GM18520 (cell line): ENCODE measurements around the gene MRAS.

Source experiments
- ATAC-seq: cut with Tn5 transposase; IDR thresholded peaks from one replicate; pipeline ENCODE4 v1.9.1; 2021; ENCODE audit not compliant: unreplicated experiment

The MRAS gene

DNA sequence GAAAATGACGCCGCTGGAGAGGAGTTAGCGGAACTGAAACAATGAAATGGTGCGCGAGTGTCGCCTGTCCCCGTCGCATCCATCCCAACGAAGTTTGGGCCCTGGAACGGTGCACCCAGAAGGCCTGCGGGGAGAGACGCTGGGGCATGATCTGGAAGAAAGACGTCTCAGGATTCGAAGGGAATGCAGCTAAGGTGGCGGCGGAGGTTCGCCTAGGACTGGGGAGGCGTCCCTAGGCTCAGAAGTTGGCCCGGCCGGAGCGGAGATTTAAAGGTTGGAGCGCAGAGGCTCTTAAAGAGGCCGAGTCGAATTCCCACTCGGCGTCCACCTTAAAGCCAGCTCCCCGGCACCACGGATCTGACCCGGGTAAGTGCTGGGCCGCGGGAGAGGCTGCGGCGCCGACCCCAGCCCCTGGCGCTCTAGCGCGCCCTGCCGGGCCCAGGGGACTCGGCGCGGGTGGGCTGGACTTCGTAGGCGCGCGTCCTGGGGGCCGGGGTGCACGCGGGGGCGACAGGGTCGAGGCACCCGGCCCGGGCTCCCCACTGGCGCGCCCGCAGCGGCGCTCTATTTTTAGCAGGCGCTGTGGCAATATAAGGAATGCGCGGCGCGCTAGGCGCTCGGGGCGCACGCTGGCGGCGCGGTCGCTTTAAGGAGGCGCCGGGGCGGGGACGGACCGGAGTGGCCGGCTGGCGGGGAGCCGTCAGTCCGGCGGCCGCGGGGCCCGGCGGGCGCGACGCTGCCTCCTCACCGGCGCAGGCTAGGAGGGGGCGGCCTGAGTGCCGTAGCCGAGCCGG is at the start of gene MRAS:
Gene MRAS (plus strand): TSS at position 620 of the 794 bp plus-strand sequence. CDS start 24,305 bp downstream, outside the sequence.
- ATAC-seq: no peak

DNA sequence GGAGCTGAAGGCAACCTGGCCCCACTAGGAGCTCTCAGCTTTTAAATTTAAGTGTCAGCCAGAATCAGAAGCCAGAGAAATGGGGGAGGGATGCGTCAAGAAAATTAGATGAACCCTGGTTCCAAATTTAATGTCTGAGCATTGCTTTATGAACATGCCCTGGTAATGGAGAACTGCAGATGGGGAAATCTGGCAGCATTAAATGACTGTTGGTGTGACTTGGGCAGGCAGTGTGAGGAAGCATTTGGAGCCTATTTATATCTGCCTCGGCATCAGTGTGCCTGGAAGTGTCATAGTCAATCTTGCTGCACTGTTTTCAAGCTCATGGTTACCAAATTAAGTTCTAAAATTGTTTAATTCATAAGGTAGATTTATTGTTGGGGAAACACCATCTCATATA is 47.7 kb upstream of the MRAS start:
- ATAC-seq: no peak

DNA sequence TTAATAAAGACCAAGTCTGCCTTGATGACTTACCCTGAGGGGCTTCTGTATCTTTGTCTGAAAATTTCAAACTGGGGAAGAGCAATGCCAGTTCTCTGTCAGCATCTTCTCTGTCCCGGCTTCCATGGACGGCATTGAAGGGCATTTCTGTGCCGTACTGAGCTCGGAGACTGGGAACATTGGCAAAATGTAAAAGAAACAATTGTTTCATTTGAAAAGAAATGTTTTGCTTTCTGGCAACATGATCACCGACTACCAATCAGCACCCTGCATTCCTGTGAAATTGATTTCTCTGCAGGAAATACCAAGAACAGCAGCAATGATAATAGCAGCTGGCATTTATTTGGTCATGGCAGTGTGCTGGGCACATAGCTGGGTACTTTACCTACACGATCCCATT is 44.9 kb upstream of the MRAS start:
- no peak for ATAC-seq

DNA sequence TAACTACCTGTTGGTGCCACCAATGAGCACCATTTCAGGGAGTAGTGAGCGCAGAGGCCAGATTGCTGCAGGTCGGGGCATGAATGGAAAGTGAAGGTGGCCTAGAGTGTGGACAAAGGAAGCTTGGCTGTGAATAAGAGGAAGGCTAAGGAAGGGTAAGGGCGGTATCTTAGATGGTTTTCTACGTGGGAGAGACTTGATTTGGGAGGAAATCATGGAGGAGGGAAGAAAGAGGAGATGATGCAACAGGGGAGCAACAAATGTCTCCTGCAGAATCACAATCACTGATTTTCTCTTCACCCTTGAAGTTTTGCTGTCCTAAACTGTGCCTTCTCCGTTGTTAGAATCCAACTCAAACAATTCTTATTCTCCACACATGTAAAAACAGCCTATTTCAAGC is 40.5 kb upstream of the MRAS start:
- ATAC-seq: no peak

DNA sequence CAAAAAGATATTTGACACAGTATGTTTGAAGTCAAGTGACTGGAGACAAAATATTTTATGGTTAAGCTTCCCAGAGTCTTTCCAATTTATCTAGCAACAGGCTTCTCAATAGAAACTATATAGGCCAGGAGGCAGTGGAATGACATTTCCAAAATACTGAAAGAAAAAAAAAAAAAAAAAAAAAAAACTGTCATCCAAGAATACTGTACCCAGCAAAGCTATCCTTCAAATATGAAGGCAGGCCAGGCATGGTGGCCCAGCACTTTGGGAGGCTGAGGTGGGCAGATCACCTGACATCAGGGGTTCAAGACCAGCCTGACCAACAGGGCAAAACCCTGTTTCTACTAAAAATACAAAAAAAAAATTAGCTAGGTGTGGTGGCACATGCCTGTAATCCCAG is 39.6 kb upstream of the MRAS start:
- no peak for ATAC-seq

DNA sequence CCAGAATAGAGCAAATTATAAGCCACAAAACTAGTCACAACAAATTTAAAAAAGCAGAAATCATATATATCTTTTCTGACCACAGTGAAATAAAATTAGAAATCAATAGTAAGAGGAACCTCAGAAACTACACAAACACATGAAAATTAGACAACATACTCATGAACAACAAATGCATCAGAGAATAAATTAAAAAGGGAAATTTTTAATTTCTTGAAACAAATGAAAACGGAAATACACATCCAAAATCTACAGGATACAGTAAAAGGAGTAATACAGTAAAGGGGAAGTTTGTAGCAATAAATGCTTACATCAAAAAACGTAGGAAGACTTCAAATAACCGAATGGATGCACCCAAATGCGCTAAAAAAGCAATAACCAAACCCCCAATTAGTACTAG is 37.9 kb upstream of the MRAS start:
- ATAC-seq: no peak

DNA sequence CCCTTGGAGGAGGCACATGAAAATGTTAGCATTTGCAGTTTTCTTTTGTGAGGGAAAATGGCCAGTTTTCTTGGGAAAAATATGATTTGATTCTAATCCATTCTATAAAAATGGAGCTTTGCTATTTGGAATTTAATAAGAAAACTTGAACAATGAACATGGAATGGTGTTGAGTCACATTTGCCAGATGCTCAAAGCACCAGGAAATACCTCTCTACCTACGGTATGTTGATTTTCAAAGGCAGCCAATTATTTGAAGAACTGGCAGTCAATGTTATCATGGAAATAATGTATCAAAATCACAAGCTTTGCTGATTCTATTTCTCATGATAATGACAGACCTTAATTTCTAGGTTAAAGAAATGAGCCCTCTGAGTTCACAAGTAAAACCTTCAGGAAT is 33.6 kb upstream of the MRAS start:
- ATAC-seq: no peak

DNA sequence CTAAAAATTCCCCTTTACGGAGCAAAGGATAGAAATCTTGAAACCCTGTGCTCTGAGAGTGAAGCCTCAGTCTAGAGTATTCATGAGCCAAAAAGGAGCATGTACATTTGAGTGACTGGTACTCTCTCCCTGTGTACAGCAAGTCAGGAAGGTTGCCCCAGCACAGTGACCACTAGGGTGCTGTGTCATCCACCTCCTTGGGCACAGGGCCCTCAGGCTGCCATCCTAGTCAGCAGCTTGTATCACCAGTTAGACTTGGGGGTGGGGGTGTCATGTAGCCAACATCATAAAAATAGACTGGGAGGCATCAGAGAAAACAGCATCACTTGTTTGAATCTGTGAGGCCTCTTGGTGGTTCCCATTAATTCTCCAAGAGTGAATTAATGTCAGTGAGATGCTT is 30.7 kb upstream of the MRAS start:
- no peak for ATAC-seq

DNA sequence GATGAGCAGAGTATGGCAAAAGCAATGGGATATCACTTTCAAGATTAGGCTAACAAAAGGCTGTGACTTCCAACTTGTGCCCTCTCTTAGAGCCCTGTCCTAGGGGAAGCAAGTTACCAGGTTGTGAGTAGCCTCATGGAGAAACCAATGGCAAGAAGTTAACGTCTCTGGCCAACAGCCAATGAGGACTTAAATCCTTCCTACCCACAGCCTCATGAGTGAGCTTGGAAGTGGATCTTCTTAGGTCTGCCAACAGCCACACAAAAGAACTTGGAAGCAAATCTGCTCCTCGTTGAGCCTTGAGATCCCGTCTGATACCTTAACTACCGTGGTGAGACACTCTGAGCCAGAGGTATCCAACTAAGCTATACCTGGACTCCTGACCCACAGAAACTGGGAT is 24.4 kb upstream of the MRAS start:
- no peak for ATAC-seq

DNA sequence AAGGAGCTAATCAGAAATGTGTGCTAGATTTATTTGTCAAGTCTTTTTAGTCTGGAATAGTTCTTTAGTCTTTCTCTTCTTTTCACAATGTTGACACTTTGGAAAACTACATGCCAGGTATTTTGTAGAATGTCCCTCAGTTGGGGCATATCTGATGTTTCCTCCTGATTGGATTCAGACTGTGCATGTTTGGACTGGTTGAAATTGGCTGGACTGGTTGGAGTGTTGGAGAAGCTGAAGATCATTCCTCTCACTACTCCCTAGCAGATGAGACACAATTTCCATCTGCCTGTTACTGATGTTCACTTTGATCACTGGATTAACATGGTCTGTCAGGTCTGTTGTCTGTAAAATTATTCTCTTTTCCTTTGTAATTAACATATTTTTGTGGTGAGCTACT is 22.4 kb upstream of the MRAS start:
- no peak for ATAC-seq

DNA sequence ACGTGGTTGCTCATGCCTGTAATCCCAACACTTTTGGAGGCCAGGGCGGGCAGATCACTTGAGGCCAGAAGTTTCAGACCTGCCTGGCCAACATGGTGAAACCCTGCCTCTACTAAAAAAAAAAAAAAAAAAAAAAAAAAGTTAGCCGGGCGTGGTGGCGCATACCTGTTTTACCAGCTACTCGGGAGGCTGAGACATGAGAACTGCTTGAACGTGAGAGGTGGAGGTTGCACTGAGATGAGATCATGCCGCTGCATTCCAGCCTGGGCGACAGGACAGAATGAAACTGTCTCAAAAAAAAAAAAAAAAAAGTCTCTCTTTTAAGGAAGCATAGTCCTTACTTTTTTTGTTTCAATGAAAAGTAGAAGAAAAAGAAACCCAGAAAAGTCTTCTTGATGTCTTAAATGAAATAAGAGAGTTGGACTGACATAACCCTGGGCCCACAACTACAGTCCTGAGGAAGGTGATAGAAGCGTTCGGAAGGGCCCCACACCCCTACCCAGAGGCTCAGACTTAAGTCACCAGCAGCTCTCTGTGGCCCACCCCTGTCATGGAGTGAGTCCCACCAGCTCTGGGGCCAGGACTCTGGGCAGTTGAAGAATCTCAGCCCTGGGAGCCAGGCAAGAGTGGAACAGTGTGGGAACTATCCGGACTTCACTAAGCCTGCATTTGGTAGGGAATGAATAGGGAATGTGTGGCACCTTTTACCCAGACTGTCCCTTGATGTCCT is 21.3 kb upstream of the MRAS start:
- no peak for ATAC-seq

DNA sequence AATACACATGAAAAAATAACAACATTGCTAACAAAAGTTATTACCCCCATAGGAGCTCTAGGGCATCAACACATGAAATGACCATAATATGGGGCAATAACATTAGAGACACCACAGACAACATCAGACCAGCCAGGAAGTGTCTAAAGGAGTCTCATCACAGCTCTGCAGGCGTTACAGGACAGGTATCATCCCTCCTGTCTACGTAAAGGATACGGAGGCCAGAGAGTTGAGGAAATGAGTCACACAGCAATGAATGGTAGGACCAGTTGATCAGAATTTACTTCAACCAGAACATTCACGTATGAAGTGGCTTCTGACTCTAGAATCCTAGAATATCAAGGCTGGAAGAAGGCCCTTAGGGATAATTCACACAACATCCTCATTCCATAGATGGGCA is 20.5 kb upstream of the MRAS start:
- ATAC-seq: no peak

DNA sequence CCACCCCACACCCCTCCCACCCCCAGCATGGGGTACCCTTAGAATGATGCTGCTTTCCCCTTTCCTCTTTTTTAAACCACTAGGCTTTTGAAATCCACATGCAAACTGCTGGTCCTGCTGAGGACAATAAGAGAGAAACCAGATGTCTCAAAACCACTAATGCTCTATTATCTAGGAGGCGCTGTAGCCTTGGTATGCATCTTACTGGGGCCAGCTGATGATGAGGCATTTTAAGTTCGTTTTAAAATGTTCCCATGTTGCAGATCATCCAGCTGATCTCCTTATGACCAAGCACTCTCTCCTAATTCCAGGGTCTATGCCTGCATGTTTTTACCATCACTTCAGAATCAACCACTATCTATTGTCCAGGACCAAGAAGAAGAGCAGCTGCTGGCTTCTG is 20.0 kb upstream of the MRAS start:
- no peak for ATAC-seq

DNA sequence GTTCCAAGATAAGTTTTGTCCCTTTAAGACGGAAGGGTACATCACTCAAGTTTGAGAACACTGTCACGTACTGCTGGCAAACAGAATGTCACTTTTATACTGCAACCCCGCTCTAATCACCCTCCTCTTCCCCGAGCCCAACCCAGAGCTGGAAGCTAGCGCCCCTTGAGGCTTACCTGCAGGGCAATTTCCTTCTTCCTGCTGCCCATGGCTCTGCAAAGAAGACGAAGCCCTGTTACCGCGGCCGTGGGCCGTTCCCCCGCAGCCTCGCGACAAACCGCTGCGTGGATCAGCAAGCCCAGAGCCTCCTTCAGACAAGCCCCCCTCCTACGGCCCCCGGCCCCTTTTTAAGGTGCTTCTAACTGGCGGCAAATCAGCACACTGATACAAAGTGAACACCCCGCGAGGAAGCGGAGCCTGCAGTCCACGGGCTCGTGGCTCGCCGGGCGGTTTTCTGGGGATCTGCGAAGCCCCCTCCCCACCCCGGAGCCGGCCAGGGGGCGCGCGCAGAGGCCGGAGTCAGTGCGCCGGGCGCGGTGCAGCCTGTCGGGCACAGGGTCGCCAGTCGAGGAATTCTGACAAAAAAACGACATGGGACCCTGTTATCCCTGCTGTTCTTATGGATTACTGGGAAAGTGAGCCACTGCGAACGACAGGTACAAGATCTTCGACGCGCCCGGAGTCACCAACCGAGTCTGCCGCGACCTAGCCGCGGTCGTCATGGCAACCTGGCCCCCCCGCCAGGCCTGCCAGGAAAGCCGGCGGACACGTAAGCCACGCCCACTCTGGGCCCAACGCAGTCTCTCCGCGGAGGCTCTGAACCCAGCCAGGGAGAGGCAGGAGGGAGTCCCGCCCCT is 19.0 kb upstream of the MRAS start, which contains the start of gene NME9:
Gene NME9 (minus strand): TSS at position 725 of the 857 bp plus-strand sequence. CDS start 516 bp downstream, at position 209.
- peak; percentile 60 for ATAC-seq

DNA sequence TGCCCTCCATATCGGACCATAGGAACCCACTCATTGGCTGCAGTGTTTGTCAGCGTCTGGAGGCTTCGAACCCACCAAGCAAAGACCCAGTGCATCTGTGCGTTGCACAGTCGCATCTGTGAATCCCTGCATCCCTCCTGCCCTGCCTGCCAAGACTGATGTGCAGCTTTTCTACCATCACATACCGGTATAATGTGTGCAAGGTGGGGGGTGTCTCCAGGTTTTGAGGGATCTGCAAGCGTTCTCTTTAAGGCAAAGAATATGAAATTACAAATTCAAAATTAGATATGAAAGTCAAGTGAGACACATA is 18.4 kb upstream of the MRAS start:
- ATAC-seq: no peak

DNA sequence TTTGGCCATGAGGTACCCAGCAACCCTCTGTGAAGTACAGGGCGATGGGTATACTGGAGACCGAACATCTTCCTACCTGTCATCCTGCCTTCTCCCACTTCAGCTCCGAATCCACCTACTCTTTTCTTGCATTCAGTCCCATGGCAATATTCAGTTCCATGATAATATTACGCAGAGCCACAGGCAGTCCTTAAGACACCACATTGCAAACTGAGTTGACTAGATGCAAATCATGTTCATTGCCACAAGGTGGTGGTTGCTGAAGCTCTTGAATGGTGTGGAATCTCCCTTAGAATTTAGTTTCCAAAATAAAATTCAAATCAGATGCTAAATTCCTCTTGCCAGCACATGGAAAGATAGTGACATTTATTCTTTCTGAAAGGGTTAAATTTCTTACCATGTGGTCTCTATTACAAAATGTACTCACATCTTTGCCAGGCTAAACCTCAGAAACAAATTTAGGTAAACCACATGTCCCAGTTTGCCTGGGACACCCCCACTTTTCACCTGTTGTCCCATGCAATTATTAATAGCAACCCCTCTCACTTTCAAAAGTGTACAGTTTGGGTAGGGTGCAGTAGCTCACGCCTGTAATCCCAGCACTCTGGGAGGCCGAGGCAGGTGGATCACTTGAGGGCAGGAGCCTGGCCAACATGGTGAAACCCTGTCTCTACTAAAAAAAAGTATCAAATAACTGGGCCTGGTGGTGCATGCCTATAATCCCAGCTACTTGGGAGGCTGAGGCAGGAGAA is 17.1 kb upstream of the MRAS start:
- ATAC-seq: no peak

DNA sequence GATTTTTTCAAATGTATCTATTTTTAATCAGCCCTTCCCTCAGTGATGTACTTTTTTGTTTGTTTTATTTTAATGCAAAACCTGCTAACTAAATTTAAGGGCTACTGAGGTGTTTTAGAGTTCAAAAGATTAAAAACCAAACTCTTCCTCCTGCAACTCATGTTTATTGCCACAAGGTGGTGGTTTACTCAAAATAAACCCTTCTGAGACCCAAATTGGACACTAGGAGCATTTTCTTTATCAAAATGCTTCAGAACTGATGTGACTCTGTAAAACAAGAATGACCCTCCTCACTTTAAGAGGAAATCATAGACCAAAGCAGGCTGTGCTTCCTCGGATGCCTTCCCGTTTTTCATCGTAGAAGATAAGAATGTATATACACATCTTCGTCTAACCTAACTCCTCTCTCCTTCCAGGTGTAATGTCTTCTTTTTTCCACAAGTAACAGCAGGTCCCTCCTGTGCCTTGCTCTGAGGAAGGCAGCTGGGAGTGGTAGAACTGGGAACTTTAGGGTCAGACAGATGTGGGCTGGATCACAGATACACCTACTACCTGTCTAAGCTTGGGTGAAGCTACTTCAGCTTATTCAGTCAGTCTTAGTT is 15.8 kb upstream of the MRAS start:
- ATAC-seq: no peak

DNA sequence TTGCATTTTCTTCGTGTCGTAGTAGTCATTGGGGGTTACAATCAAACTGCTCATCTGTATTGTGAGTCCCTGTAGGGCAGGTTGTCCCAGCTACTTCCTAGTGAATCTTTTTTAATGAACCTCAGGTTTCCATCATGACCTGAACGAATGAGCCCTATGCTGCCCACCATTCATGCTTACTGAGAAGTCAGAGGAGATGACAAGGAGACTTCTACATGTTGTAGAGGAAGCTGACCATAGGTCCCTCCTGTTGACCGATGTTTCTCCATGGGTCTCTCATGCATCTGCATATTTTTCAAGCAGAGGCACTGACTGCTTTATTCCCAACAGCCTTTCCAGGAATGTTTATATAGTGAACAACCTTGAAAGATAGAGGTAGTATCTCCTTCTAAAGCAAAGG is 13.8 kb upstream of the MRAS start:
- no peak for ATAC-seq

DNA sequence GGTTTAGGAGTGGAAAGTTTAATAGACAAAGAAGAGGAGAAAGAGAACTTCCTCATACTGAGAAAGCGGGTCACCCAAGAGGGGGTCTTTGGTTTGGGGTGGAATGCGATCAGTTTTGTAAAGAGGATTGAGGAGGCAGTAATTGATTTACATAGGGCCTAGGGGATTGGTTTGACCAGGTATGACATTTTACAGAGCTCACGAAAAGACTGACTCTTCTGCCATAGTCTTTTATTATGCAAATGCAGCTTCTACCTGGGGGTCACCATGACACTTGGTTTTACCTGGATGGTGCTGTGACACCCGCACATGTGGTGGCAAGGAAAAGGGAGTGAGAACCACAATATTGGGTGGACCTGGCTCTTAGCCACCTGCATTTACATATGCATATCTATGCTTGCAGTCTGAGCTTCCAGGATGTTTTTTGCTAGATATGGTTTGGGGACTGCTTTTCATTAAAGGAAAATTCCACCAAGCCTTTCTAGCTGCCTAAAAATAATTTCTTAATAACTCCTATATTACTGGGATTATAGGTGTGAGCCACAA is 11.9 kb upstream of the MRAS start:
- no peak for ATAC-seq

DNA sequence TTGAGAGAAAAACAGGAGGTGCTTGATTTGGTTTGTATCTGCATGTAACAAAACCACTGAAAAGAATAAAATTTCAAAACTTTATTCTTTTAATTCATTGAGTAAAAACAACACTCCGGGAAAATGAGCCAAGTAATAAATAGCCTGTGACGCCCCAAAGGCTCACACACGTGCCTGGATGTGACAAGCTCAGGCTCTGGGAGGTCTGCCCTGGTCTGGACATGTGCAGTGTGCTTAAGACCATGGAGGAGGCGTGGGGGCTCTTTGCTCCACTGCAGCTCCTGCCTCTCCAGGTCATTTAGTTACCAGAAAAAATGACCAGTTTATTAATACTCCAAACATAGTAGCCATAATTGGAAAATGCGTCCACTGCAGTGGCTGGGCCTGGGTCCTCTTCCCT is 10.1 kb upstream of the MRAS start:
- no peak for ATAC-seq
